Ovary (tissue), 9 donors: ENCODE results near the gene TRIL. TPM values are rescaled to one million over a fixed set of nuclear protein-coding genes. Genes with fewer than 3 reads are reported as not detected.
A peak's percentile ranks its signal among the peaks of the same experiment; 100 is the strongest.

Experiments
- DNase-seq, 5 donors: peaks; one replicate each; pipeline ENCODE4 v3.0.0-alpha.2; 2019 to 2020
- H3K27ac ChIP-seq, 2 donors: fragments of 200-600 bp; one replicate each; pipeline versions ENCODE4 v1.5.1 to v1.8.0; 2019 to 2022
- H3K27me3 ChIP-seq: fragments of 200-600 bp; one replicate; pipeline ENCODE4 v1.8.0; 2022
- H3K36me3 ChIP-seq: fragments of 200-600 bp; sonication (generic); one replicate; pipeline ENCODE4 v1.5.1; 2019
- H3K4me1 ChIP-seq: one replicate; pipeline ENCODE4 v1.8.1; 2013; ENCODE audit warnings: mild to moderate bottlenecking, moderate library complexity; ENCODE audit not compliant: insufficient read depth
- H3K4me3 ChIP-seq: fragments of 200-600 bp; sonication (generic); one replicate; pipeline ENCODE4 v1.5.1; 2017
- H3K9me3 ChIP-seq, 2 donors: fragments of 200-600 bp in 1 of 2; sonication (generic) in 1 of 2; one replicate each; pipeline versions ENCODE4 v1.5.1 to v1.8.1; 2013 to 2019; ENCODE audit warnings: mild to moderate bottlenecking in 1 of 2, moderate library complexity in 1 of 2
- CTCF ChIP-seq, 3 donors: fragments of 450-650 bp in 2 of 3; fragments of 200-600 bp in 1 of 3; IDR thresholded peaks; one replicate each; pipeline versions ENCODE4 v1.5.1 to v1.8.0; 2016 to 2022; ENCODE audit warnings: antibody characterized with exemption in 3 of 3, mild to moderate bottlenecking in 1 of 3
- EP300 ChIP-seq: sonication (generic); formaldehyde crosslinking; IDR thresholded peaks from one replicate; pipeline ENCODE4 v1.6.1; 2017; ENCODE audit warnings: antibody characterized with exemption
- POLR2A ChIP-seq: fragments of 450-650 bp; IDR thresholded peaks from one replicate; pipeline ENCODE4 v1.6.1; 2017; ENCODE audit warnings: antibody characterized with exemption, mild to moderate bottlenecking, moderate library complexity
- WGBS, 3 donors: extraction: QIAGEN DNeasy Blood & Tissue Kit in 1 of 3; methylation state at CpG; one replicate each; pipeline versions ENCODE4 v1.1.5 to v1.1.7; 2013 to 2017; 5-methylcytosine and 5-hydroxymethylcytosine counted together
- intact Hi-C, 4 donors: fragments of 100-400 bp; cut with DNase I; formaldehyde crosslinking; loops; one replicate each; pipeline versions ENCODE4 v1.11.0 to v1.15.1; 2022 to 2023
- polyA plus RNA-seq, 2 donors: library from polyadenylated mRNA; stranded (reverse); fragments of 200-250 nt in 1 of 2; fragments of 350-450 nt in 1 of 2; fragmentation: Illumina TruSeq in 1 of 2; extraction: RNeasy Lipid Tissue Mini Kit (QIAGEN cat#74804) in 1 of 2; gene quantifications; one replicate each; pipeline ENCODE4 v1.2.3, GENCODE V29; 2013 to 2014
- total RNA-seq, 7 donors: library from RNA; depleted of rRNA in 2 of 7; stranded (reverse); fragments of >200 nt in 2 of 7; fragmentation: NEBNext Ultra II Directional in 3 of 7; extraction: Animal tissue kit (Norgen Biotek cat#: 25700) in 3 of 7; gene quantifications; one replicate each; pipeline versions ENCODE4 v1.1.0 to v1.2.4, GENCODE V29; 2016 to 2023
- donor health status: DM: no; HTN: no; CAD: no; lungs with moderate emphysema.
- donor health status: DM: no; HTN: no; CAD: no.
- donor health status: Bipolar disorder and iron deficiency.
- donor health status: DM: yes; HTN: yes; CAD: no.
- donor health status: DM: no; HTN: no; CAD: no.
- donor health status: DM: yes; HTN: yes; CAD: no.

The TRIL gene
- total and polyA plus RNA-seq, 9 donors: 1.4 to 7.4 (median 3.2) TPM

GRCh38 chr7:28933846-28934320 lies 24.2 kb downstream of the TRIL start:
- WGBS, 3 donors: 69 to 84% (median 76%) methylated on average over 2 of the region's 2 CpGs
- Histone ChIP-seq H3K4me1 (peaks cover 2% of the 10 kb centered on the region), H3K27ac (no peak overlapping the region), H3K4me3 (no peak overlapping the region), H3K27me3 (no peaks in the 10 kb centered on the region), H3K36me3 (no peaks in the 10 kb centered on the region), H3K9me3 (no peaks in the 10 kb centered on the region)
- TF ChIP-seq CTCF (IDR thresholded peaks at IDR 0.05): no peak
- no peak for TF ChIP-seq POLR2A
- intact Hi-C loops: no loop called here
- no peak for DNase-seq

GRCh38 chr7:28931565-28931964 lies 26.6 kb downstream of the TRIL start:
- intact Hi-C loops: no loop called here
- Histone ChIP-seq H3K4me3 (no peak overlapping the region), H3K27ac (no peak overlapping the region), H3K36me3 (no peaks in the 10 kb centered on the region), H3K27me3 (no peaks in the 10 kb centered on the region), H3K9me3 (no peaks in the 10 kb centered on the region), H3K4me1 (peaks cover 2% of the 10 kb centered on the region)
- TF ChIP-seq CTCF (IDR thresholded peaks at IDR 0.05): no peak
- no peak for TF ChIP-seq EP300
- no peak for TF ChIP-seq POLR2A
- DNase-seq: no peak
- WGBS, 3 donors: 82 to 87% (median 86%) methylated on average over 3 of the region's 3 CpGs

- no peaks in the 10 kb centered on the region for H3K27me3 ChIP-seq
- no peaks in the 10 kb centered on the region for H3K4me1 ChIP-seq
- H3K27ac ChIP-seq: no peak overlapping the region
- H3K4me3 ChIP-seq: peak overlapping the region; percentile 59
- H3K36me3 ChIP-seq: no peaks in the 10 kb centered on the region
- TF ChIP-seq CTCF (IDR thresholded peaks at IDR 0.05) (peak; percentile 37 to 75 (median 64)), EP300 (no peak), POLR2A (no peak)
- 2 to 3% (median 3%) methylated on average over 22 of the region's 22 CpGs for WGBS, 3 donors
- no peaks in the 10 kb centered on the region for H3K9me3 ChIP-seq
- intact Hi-C loops: loop anchor here (2.0 to 10.0 kb wide), 6 partner anchors 172 to 488 kb away; partner anchors contain the start of gene CHN2 (in 1 of the 4)
- DNase-seq: peak; percentile 54 to 73 (median 67)
Observed at GRCh38 chr7:28926871-28927597, 31.1 kb downstream of the TRIL start.

- WGBS, 3 donors: 6 to 8% (median 6%) methylated on average over 7 of the region's 7 CpGs
- H3K27me3 ChIP-seq: no peaks in the 10 kb centered on the region
- intact Hi-C loops: loop anchor here in 3 of 4 donors (2.0 to 10.0 kb wide), 4 partner anchors 272 to 492 kb away; partner anchors contain the start of gene CHN2 (in 1 of the 3)
Observed at GRCh38 chr7:28922624-28923331, 35.4 kb downstream of the TRIL start.

More at GRCh38 chr7:28922624-28923331, 35.4 kb downstream of the TRIL start:
- DNase-seq: peak; percentile 59 to 78 (median 74)
- no peak for TF ChIP-seq POLR2A
- TF ChIP-seq EP300: no peak
- TF ChIP-seq CTCF (IDR thresholded peaks at IDR 0.05): peak; percentile 72 to 79 (median 76)
- H3K36me3 ChIP-seq: no peaks in the 10 kb centered on the region
- no peaks in the 10 kb centered on the region for H3K9me3 ChIP-seq
- H3K4me1 ChIP-seq: no peaks in the 10 kb centered on the region
- no peak overlapping the region for H3K27ac ChIP-seq
- H3K4me3 ChIP-seq: no peak overlapping the region
